PC-3 (cell line): ENCODE measurements around the gene NOL4L.
"Not testable (repeated sequence)": the region's sequence is repeated elsewhere in the genome, so short reads cannot be mapped to it uniquely, and the experiment has no call there.

ENCODE experiments used
- EZH2phosphoT487 ChIP-seq: fragments of 300-600 bp; sonication (generic); IDR thresholded peaks from 2 replicates; pipeline ENCODE4 v1.6.1; 2018; ENCODE audit warnings: mild to moderate bottlenecking, antibody characterized with exemption, low read length, borderline replicate concordance
- TF ChIP-seq, protein P1 (sequence below): fragments of 300-600 bp; sonication (generic); conservative IDR thresholded peaks from 2 replicates; pipeline ENCODE4 v1.5.1; 2017; ENCODE audit warnings: antibody characterized with exemption, low read depth, mild to moderate bottlenecking, low read length

DNA sequence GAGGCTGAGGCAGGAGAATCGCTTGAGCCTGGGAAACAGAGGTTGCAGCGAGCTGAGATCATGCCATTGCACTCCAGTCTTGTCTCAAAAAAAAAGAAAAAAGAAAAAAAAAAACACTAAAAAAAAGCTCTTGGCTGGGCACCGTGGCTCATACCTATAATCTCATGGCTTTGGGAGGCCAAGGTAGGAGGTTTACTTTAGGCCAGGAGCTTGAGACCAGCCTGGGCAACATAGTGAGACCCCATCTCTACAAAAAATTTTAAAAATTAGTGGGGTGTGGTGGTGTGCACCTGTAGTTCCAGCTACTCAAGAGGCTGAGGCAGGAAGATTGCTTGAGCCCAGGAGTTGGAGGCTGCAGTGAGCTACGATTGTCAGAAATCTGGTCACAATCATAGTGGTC, 7.5 kb upstream of the NOL4L start:
- TF ChIP-seq, protein P1, sequence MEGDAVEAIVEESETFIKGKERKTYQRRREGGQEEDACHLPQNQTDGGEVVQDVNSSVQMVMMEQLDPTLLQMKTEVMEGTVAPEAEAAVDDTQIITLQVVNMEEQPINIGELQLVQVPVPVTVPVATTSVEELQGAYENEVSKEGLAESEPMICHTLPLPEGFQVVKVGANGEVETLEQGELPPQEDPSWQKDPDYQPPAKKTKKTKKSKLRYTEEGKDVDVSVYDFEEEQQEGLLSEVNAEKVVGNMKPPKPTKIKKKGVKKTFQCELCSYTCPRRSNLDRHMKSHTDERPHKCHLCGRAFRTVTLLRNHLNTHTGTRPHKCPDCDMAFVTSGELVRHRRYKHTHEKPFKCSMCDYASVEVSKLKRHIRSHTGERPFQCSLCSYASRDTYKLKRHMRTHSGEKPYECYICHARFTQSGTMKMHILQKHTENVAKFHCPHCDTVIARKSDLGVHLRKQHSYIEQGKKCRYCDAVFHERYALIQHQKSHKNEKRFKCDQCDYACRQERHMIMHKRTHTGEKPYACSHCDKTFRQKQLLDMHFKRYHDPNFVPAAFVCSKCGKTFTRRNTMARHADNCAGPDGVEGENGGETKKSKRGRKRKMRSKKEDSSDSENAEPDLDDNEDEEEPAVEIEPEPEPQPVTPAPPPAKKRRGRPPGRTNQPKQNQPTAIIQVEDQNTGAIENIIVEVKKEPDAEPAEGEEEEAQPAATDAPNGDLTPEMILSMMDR = not testable (repeated sequence)
- not testable (repeated sequence) for TF ChIP-seq EZH2phosphoT487
